Measurements from ENCODE around the gene LRBA.

Gene LRBA

DNA sequence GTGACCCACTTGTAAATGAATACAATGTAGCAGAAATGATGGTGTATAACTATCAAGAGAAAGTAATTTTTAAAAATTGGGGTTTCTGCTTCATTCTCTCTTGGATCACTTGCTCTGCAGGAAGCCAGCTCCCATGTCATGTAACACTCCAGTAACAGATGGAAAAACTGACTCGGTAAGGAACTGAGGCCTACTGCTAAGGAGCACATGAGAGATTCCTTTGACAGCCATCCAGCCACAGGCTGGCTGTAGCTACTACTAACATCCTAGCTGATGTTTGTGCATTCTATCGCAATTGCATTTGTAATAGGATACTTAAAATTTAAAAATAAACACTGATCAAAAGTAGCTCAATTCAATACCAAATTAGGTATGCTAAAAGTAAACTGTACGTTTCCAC is 535.4 kb downstream of the LRBA start:
- no peak for ATAC-seq

DNA sequence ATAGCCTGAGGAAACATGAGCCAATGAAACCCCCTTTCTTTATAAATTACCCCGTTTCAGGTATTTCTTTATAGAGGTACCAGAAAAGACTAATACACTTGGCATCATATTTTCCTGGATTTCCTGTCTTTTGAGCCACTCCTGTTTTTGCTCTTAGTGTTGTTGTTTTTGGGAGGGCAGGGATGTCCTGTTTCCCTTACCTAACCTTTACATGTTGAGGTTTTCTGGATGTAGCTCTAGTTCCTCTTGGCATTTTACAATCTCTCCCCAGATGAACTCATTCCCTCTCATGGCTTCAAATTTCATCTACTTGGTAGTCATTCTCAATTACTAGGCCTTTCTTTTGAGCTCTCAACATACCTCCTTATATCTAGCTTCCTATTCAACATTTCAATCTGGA is 537.2 kb downstream of the LRBA start:
- ATAC-seq, result no peak

DNA sequence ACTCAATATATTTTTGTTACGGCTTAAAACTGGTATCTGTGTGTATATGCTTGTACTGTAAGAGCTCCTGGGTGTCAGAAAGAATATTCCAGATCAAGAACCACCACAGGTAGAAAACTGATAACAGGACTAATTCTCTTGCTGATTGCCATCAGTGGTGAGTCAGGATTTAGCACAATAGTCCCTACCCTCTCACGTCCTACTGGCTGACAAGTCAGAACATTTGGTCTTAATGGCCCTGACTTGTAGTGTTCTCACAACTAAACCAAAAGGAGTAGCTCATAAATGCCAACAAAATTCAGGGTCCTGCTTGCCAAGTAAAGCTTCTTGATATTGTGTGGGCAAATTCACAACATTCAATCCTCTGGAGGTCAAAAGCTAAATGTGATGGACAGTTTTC is 538.3 kb downstream of the LRBA start:
- no peak for ATAC-seq

DNA sequence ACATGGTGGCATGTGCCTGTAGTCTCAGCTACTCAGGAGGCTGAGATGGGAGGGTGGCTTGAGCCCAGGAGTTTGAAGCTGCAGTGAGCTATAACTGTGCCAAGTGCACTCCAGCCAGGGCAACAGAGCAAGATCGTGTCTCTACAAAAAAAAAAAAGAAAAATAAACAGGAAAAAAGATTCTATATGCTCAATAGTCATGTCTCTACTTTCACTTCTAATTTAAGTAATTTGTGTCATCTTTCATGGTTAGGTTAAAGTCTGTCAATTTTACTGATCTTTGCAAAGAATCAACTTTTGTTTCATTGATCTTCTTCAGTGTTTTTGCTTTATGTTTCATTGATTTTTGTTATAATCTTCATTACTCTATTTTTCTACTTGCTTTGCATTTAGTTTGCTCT is 539.3 kb downstream of the LRBA start:
- no peak for ATAC-seq

DNA sequence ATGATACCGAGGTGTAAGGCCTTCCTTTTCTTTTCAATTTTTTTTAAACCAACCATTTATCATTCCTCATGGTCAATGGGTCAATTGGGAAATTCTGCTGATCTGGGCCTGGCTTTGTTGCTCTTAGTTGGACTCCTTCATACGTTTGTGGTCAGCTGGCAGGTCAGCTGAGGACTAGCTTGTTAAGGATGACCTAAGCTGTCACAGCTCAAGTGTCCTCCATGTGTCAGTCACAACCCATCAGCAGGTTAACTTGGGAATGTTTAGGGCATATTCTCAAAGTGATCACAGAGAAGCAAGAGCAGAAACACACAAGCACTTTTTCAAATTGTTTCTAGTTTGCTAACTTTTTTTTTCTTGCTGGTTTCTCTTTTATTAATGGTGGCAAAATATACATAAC is 550.6 kb downstream of the LRBA start:
- no peak for ATAC-seq

DNA sequence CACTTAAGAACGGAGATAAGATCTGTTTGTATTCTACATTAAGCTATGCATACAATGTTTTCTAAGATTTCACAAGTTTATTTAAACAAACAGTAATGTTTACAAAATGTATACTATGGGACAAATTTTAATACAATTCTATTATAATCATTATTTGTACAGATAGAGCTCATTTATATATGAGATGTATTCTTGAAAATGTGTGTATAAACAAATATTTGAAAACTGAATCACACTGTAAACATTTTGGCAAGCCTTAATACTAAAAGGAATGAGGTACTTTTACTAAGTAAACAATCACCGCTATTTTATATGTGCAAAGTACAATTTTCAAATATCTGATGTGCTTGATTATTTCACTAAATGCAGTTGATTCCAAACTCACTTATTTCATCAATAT is 552.3 kb downstream of the LRBA start:
- no peak for ATAC-seq

DNA sequence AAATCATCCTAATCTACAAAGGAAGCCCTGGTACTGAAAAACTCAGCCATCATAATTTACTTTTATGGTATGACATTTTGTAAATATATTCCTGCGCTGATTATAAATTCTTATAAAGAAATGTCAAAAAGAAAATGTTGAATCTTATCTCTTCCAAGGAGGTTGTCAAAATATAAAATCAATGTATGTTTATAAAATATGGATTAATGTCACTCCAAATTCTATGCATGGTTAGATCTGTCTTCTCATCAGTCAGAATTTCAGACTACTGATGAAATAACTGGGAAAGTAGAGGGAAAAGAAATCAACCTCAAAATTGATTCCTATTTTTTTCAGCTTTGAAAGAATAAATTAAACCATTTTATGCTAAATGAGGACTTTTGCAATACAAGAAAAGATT is 553.1 kb downstream of the LRBA start:
- no peak for ATAC-seq

DNA sequence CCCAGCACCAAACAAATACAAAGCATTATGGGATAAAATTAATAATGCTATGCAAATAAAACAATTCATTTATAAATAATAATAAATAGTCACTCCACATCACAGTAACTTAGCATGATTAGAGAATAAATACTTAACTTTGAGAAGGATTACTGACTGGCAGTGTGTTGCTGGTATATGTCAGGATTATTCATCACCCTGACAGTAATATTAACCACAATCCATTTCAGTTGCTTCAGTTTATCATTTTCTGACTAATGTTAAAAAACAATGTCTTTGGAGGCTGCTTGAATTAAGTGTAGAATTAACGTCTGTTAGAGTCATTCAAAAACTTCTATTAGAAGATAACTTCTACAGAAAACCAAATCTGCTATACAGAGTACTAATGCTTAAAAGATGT is 557.3 kb downstream of the LRBA start:
- no peak for ATAC-seq

DNA sequence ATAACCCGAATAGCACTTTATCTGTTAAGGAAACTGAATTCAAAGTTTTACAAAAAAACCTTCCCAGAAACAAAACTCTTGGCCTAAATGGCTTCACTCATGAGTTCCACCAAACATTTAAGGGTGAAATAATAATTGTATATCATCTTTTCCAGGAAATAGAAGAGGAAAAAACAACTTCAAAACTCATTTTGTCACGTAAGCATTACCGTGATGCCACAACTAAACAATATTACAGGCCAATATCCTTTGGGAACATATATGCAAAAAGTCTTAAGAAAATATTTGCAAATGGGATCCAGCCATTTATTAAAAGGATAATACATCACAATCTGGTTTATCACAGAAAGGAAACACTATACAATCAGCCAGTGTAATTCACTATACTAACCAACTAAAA is 563.2 kb downstream of the LRBA start:
- no peak for ATAC-seq

DNA sequence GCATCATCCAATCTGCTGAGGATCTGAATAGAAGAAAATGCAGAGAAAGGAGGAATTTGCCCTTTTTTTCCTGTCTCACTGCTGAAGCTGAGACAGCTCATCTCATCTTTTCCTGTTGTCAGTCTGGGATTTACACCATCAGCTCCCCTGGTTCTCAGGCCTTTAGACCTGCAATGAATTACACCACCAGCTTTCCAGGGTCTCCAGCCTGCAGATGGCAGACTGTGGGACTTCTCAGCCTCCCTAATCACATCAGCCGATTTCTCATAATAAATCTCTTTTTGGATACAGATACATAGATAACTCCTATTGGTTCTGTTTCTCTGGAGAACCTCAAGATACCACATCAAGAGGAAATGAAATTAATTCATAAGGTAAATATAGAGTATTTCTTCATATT is 567.7 kb downstream of the LRBA start:
- ATAC-seq, result no peak

DNA sequence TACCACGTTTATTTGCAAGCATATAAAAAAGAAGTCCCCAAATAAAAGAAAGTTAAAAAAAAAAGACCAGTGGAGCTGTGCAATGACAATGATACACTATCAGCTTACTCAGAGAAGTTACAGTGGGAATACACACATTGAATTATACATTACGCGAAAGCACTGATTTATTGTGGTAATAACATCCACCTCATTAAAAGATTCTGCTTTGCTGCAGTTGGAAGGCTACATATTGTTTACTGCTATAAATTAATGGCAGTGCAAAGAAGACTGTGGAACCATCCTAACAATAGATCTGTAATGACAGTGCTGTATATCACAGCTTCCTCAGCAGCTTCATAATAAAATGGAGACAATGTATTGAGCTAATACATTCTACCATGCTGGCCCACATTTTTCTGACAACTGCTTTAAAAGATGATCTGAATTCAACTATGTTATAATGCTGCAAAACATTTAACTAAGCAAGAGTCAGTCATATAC is 575.6 kb downstream of the LRBA start:
- ATAC-seq, result no peak

DNA sequence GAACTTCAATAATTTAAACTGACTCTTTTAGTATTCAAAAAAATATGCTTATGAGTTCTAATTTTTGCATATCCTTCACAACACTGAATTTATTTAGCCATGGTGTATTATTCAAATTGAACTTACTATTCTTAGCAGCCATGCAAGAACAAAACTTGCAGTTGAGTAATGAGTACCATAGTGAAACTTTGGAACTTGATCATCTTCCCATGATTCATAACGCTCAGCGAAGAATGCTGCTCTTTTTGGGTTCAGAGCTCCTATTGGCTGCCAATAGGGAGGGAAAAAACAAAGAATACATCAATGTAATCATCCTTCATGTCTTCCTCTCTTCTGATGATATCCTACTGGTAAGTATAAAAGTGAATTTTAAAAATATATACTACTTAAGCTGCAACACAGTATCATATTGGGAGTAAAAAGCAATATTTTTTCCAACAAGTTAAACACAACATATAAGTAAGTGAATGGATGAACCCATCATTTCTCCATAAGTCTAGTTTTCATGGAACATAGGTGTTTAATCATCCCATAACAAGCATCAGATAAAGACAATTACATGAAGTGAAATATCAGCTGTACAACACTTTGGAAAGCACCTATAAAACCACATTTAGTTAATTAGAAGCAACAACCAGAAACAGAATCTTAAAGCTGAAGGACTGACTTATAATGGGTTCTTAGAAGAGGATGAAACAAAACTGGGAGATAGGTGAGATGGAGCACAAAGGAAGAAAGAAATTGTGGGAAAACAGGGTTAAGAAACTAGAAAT is 578.3 kb downstream of the LRBA start:
- peak; percentile 86 to 91 for ATAC-seq

DNA sequence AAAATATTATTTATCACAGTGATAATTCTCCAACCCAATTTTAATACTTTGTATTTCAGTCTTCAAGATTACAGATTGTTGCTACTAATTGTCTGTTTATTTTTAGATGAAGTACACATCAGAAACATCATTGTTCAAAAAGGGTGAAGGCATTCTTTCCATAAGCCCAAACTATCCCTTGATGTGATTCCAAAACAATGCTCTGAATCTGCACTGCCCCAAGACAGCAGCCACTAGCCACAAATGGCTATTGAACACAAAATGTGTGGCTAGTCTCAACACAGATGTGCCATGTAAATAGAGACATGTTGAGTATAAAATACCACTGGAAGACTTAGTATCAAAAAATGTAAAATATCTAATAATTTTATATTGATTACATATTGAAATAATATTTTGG is 583.9 kb downstream of the LRBA start:
- ATAC-seq, result no peak

DNA sequence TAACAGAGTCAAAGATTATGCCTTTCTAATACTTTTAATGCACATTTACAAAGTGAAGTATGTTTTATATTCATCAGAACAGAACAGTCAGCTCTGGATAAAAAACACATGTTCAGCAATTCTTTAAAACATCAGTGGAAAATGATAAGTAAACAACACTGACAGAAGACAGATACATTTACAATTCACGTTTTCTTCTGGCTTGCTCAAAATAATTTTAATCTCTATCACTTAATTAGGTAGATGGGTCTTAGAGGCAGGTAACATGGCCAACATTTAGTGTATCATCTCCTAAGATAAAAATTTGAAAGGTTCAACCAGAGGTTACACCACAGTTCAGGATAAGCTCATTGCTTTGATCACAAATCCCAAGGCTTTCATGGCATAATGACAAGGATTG is 589.9 kb downstream of the LRBA start:
- ATAC-seq, result no peak

DNA sequence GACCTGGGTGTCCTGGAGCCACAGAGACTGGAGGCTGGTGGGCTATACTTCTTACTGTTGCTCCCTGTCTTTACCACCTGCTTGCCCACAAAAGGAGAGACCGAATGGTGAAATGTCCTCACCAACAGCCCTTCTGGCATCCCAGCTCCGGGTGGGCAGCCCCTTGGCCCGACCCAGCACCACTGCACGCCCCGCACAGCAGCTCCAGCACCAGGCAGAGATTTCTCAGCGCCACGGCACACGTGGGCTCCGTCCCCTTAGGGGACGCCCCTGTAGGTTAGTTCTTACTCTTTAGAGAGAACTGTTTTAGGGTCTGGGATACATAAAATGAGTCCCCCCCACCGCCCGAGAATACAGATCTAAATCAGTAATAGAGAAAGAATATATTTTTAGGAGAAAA is 591.6 kb downstream of the LRBA start:
- ATAC-seq, result no peak

DNA sequence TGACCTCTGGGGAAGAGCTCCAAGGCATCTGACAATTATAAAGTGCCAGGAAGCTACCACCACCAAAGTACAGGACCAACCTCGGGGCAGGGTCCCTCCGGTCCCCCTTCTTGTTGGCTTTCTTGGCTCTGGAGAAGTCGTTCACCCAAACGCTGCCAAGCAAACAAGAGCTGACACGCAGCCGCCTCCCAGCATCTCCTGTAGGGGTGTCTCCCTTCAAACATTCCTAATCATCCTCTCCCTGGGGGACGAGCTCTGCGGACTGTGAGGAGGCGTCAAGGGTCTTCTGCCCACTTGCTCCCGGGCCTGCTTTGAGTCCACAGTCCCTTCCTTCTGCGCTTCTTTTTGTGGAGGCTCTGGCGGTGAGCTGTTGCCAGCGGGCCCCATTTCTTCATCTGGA is 592.0 kb downstream of the LRBA start:
- no peak for ATAC-seq

DNA sequence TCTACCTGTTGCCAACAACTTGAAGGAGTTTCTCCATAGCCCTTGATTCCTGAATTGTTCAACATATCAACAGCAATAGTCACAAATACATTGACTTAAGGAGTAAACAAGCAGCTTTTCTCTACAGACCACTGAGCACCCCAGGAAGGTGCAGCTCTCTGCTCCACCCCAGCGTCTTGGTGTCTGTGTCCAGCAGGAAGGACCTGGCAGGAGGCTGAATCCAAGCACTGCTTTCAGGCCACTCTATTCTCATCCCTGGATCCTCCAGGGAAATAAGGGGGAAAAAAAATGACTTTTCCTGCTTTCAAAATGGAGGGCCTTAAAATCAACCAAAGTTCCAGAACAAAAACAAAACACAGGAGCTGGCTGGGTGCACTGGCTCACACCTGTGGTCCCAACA is 593.5 kb downstream of the LRBA start:
- ATAC-seq, result no peak

DNA sequence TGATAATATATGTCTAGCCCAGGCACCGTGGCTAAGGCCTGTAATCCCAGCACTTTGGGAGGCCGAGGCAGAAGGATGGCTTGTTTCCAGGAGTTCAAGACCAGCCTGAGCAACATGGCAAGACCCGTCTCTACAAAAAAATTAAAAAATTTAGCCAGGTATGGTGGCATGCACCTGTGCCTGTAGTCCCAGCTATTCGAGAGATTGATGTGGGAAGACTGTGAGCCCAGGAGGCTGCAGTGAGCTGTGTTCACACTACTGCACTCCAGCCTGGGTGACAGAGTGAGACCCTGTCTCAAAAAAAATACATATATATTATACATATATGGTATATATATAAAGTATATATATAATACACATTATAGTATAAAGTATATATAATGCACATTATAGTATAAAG is 595.1 kb downstream of the LRBA start:
- ATAC-seq, result no peak

DNA sequence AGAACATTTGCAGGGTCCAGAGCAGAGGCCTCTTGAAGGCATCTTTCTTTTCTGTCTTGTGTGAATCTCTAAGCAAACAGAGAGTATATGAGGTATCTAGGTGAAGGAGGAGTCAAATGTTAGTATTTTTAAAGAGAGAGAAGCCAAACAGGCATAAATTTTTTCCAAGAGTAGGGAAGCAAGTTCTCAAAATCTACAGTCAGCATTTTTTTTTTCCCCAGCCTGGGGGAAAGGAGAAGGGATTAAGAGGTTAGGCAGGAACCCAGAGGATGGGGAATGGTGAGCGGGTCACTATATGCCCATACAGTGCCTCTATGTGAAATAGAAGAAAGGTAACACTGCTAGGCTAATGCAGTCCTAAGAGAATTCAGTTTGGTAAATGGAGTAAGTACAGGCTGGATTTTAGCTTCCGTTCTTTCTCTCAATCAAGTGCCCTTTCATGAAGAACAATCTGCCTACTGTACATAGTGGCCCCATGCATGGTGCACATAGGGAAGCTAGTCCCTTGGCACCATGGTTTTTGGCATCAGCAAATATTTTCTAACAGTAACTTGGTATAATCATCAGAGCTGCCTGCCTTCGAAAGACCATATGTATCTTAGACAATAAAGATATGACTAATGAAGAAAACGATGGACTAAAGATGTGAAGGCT is 596.2 kb downstream of the LRBA start:
- no peak for ATAC-seq

DNA sequence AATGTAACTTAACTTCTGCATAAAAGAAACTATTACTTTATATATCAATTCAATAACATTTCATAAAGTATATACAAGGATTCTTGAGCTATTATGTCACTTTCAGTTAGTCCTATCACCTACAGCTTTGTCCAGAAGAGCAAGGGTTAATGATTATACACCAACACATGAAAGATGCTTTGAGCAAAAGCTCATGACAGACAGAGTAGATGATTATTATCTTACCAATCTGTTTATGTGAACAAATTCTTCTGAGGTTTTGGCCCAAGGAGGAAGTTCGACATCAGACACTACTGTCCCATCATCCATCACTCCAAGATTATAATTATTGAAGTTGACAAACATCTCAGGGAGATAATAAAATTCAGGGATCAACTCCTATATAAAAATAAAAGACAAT is 599.9 kb downstream of the LRBA start:
- no peak for ATAC-seq

DNA sequence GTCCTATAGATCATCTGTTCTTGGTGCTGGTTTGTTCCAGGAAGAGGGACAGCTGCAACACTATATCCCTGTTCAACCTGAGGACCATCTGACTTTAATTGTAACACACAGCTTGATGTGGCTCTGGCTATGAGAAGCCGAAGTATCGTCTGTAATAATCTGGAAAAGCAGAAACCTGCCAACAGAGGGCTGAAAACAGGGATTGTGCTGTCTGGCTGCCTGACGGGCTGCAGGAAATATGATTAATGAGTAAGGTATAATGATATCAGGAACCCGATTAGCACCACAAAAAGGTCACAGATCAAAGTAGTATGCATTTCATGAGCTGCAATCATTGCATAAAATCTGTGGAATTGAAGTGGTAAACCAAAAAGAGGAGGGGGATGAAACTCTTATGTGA is 603.6 kb downstream of the LRBA start:
- ATAC-seq, result no peak

DNA sequence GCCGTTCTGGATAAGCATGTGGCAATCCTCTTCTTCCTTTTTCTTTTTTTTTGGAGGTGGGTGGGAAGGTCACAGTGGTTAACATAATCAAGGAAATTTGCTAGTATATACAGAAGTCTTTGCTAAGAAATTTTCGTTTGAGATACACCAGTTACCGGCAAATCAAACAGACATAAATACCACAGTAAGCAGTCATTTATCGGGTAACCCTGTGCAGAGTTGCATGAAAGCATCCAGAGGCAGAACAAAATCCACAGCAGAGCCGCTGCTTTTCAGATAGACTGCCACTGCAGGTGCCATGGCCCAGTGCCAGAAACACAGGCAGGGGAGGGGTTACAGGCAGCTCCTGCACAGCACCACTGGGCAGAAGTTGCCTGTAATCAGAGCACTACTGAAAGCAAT is 612.2 kb downstream of the LRBA start:
- ATAC-seq, result no peak

DNA sequence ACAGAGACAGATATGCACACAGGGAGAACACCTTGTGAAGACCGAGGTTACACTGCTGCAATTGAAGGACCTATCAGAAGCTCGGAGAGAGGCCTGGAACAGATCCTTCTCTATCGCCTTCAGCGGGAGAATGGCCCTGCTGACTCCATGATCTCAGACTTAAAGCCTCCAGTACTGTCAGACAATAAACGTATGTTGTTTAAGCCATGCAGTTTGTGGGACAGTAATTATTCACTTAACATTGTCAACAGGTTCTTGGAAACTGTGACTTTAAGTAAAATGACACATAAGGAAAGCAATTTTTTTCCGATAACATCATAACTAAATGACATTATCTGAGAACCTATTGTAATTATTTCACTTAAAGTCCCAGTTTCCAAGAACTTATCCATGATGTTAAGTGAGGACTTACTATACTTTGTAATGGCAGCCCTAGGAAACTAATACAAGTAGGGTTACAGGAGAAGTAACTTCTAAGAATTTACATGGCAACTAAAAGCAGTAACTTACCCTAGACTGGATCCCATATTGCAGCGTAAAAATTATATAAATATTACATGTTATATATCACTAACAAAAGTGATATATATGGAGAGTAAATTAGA is 613.9 kb downstream of the LRBA start:
- ATAC-seq, result no peak

DNA sequence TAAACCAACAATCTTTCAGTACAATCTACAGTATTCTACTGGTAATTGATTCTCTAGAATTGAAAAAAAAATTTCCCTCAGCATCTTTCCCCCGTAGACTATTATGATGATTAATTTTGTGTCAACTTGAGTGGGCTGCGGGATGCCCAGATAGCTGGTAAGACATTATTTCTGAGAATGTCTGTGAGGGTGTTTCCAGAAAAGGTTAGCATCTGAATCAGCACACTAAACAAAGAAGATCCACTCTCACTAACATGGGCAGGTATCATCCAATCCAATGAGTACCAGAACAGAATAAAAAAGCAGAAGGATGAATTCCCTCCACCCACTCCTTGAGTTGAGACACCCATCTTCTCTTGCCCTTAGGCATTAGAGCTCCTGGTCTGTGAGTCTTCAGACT is 619.2 kb downstream of the LRBA start:
- ATAC-seq, result peak in 1 of 2 donors; percentile 67

All from activated CD4-positive, CD25-positive, alpha-beta regulatory T cell treated with anti-CD3 and anti-CD28 coated beads, Interleukin-2, amount 50 U/mL, for 24 hours (primary cell).